SK-N-SH treated with all-trans-retinoic acid at 6 μM for 48 hours (cell line): Measurements from ENCODE around the gene HYCC1.

ENCODE experiments used
- ATAC-seq: fragments of 200-7000 bp; cut with Tn5 transposase; 3 replicates; pipeline ENCODE4 v1.9.1; 2020; ENCODE audit warnings: mild to moderate bottlenecking, moderate library complexity
- ARNTL ChIP-seq: fragments of 450-650 bp; formaldehyde crosslinking; IDR thresholded peaks from 2 replicates; pipeline ENCODE4 v1.5.0; 2020; ENCODE audit warnings: low read depth, mild to moderate bottlenecking, moderate library complexity, borderline replicate concordance
- BACH2 ChIP-seq: fragments of 250-450 bp; sonication (Bioruptor Pico); IDR thresholded peaks from 2 replicates; pipeline ENCODE4 v1.9.0; 2021; ENCODE audit warnings: mild to moderate bottlenecking, borderline replicate concordance
- CREB5 ChIP-seq: fragments of 250-450 bp; sonication (Bioruptor Pico); IDR thresholded peaks from 2 replicates; pipeline ENCODE4 v1.5.1; 2020; ENCODE audit warnings: low read depth, mild to moderate bottlenecking, moderate library complexity
- CSDC2 ChIP-seq: fragments of 250-450 bp; sonication (Bioruptor Pico); IDR thresholded peaks from 2 replicates; pipeline ENCODE4 v1.5.0; 2020; ENCODE audit warnings: mild to moderate bottlenecking, moderate library complexity
- CSRNP3 ChIP-seq: fragments of 250-450 bp; sonication (Bioruptor Pico); IDR thresholded peaks from 2 replicates; pipeline ENCODE4 v1.5.1; 2021; ENCODE audit warnings: mild to moderate bottlenecking, moderate library complexity
- ESRRG ChIP-seq: fragments of 250-450 bp; sonication (Bioruptor Pico); IDR thresholded peaks from 2 replicates; pipeline ENCODE4 v1.6.1; 2021; ENCODE audit warnings: mild to moderate bottlenecking
- GLIS3 ChIP-seq: fragments of 250-450 bp; sonication (Bioruptor Pico); IDR thresholded peaks from 2 replicates; pipeline ENCODE4 v1.5.0; 2020; ENCODE audit warnings: mild to moderate bottlenecking, moderate library complexity
- ISL1 ChIP-seq: fragments of 250-450 bp; sonication (Bioruptor Pico); IDR thresholded peaks from 2 replicates; pipeline ENCODE4 v2.1.2; 2022; ENCODE audit warnings: mild to moderate bottlenecking, moderate library complexity
- OSR1 ChIP-seq: fragments of 250-450 bp; sonication (Bioruptor Pico); IDR thresholded peaks from 2 replicates; pipeline ENCODE4 v1.8.0; 2022; ENCODE audit warnings: moderate library complexity, mild to moderate bottlenecking, inconsistent platforms
- PATZ1 ChIP-seq: fragments of 250-450 bp; sonication (Bioruptor Pico); IDR thresholded peaks from 2 replicates; pipeline ENCODE4 v1.8.0; 2020; ENCODE audit warnings: mild to moderate bottlenecking, moderate library complexity, borderline replicate concordance
- POU6F1 ChIP-seq: fragments of 250-450 bp; sonication (Bioruptor Pico); IDR thresholded peaks from 2 replicates; pipeline ENCODE4 v1.8.0; 2021; ENCODE audit warnings: low read depth, mild to moderate bottlenecking, moderate library complexity, borderline replicate concordance
- PPARA ChIP-seq: fragments of 250-450 bp; sonication (Bioruptor Pico); IDR thresholded peaks from 2 replicates; pipeline ENCODE4 v1.5.0; 2020; ENCODE audit warnings: mild to moderate bottlenecking, borderline replicate concordance
- RARB ChIP-seq: fragments of 250-450 bp; sonication (Bioruptor Pico); IDR thresholded peaks from 2 replicates; pipeline ENCODE4 v1.8.0; 2021; ENCODE audit warnings: mild to moderate bottlenecking, moderate library complexity
- SNAI2 ChIP-seq: fragments of 250-450 bp; sonication (Bioruptor Pico); IDR thresholded peaks from 2 replicates; pipeline ENCODE4 v1.5.0; 2020; ENCODE audit warnings: mild to moderate bottlenecking, moderate library complexity
- TCF4 ChIP-seq: fragments of 250-450 bp; sonication (Bioruptor Pico); IDR thresholded peaks from 2 replicates; pipeline ENCODE4 v1.8.0; 2021; ENCODE audit warnings: mild to moderate bottlenecking, moderate library complexity, borderline replicate concordance
- TOX ChIP-seq: fragments of 250-450 bp; sonication (Bioruptor Pico); IDR thresholded peaks from 2 replicates; pipeline ENCODE4 v1.8.0; 2021; ENCODE audit warnings: mild to moderate bottlenecking, moderate library complexity, borderline replicate concordance
- TSHZ2 ChIP-seq: fragments of 250-450 bp; sonication (Bioruptor Pico); IDR thresholded peaks from 2 replicates; pipeline ENCODE4 v1.5.0; 2020; ENCODE audit warnings: mild to moderate bottlenecking, moderate library complexity
- ZC3H10 ChIP-seq: fragments of 250-450 bp; sonication (Bioruptor Pico); IDR thresholded peaks from 2 replicates; pipeline ENCODE4 v1.5.1; 2021; ENCODE audit warnings: mild to moderate bottlenecking, moderate library complexity
- ZFP3 ChIP-seq: fragments of 250-450 bp; sonication (Bioruptor Pico); IDR thresholded peaks from 2 replicates; pipeline ENCODE4 v1.5.0; 2020; ENCODE audit warnings: mild to moderate bottlenecking, moderate library complexity
- ZFP30 ChIP-seq: fragments of 450-650 bp; formaldehyde crosslinking; IDR thresholded peaks from 2 replicates; pipeline ENCODE4 v1.5.0; 2022; ENCODE audit warnings: mild to moderate bottlenecking, moderate library complexity
- ZNF565 ChIP-seq: fragments of 450-650 bp; formaldehyde crosslinking; conservative IDR thresholded peaks from 2 replicates; pipeline ENCODE4 v1.5.0; 2020; ENCODE audit warnings: low read depth, mild to moderate bottlenecking, moderate library complexity
- ZNF70 ChIP-seq: fragments of 450-650 bp; formaldehyde crosslinking; IDR thresholded peaks from 2 replicates; pipeline ENCODE4 v1.5.0; 2020; ENCODE audit warnings: mild to moderate bottlenecking, moderate library complexity
- ZNF8 ChIP-seq: fragments of 450-650 bp; formaldehyde crosslinking; IDR thresholded peaks from 2 replicates; pipeline ENCODE4 v1.5.0; 2020; ENCODE audit warnings: mild to moderate bottlenecking, moderate library complexity

HYCC1 gene

GRCh38 chr7:23009303-23009702, 4.6 kb downstream of the HYCC1 start:
- no peak for ATAC-seq
- no peak for TF ChIP-seq PATZ1
- no peak for TF ChIP-seq BACH2 (CRISPR knock-in tag)
- TF ChIP-seq CSDC2 (CRISPR knock-in tag) = no peak
- TF ChIP-seq ZFP3 = no peak
- TF ChIP-seq ZNF565 (CRISPR knock-in tag) = no peak
- no peak for TF ChIP-seq SNAI2 (CRISPR knock-in tag)
- no peak for TF ChIP-seq CREB5 (CRISPR knock-in tag)
- no peak for TF ChIP-seq ZC3H10 (CRISPR knock-in tag)
- TF ChIP-seq ESRRG (CRISPR knock-in tag) = no peak
- no peak for TF ChIP-seq ISL1
- TF ChIP-seq CSRNP3 = no peak
- no peak for TF ChIP-seq POU6F1 (CRISPR knock-in tag)
- TF ChIP-seq TCF4 = no peak
- TF ChIP-seq PPARA = no peak
- TF ChIP-seq OSR1 (CRISPR knock-in tag) = no peak
- no peak for TF ChIP-seq ZNF70 (CRISPR knock-in tag)
- TF ChIP-seq TOX (CRISPR knock-in tag) = no peak
- TF ChIP-seq ARNTL (CRISPR knock-in tag) = no peak
- TF ChIP-seq GLIS3 (CRISPR knock-in tag) = no peak
- TF ChIP-seq ZFP30 (CRISPR knock-in tag) = no peak

GRCh38 chr7:23004247-23004520, 9.7 kb downstream of the HYCC1 start:
- TF ChIP-seq CSRNP3 (no peak), ZNF565 (CRISPR knock-in tag) (no peak), GLIS3 (CRISPR knock-in tag) (no peak), CSDC2 (CRISPR knock-in tag) (no peak), PATZ1 (no peak), TCF4 (no peak), ZFP30 (CRISPR knock-in tag) (no peak), TSHZ2 (no peak), ISL1 (no peak), PPARA (no peak), ZNF8 (CRISPR knock-in tag) (no peak), RARB (CRISPR knock-in tag) (no peak), ARNTL (CRISPR knock-in tag) (no peak), ESRRG (CRISPR knock-in tag) (no peak), BACH2 (CRISPR knock-in tag) (no peak)
- no peak for ATAC-seq
